Measurements from ENCODE around the gene NECTIN4. TPM values are rescaled to one million over a fixed set of nuclear protein-coding genes. Genes with fewer than 3 reads are reported as not detected.
"Not testable (repeated sequence)": the region's sequence is repeated elsewhere in the genome, so short reads cannot be mapped to it uniquely, and the experiment has no call there.

NECTIN4 gene
- total RNA-seq, 1 donor from 2014 or later: 42.7 TPM

GRCh38 chr1:161069731-161070270 is 19.6 kb downstream of the NECTIN4 start, which contains the start of gene ARHGAP30:
Gene ARHGAP30, minus strand, starts transcription at chr1:161069891. Its CDS starts 267 bp downstream, at chr1:161069624.
- intact Hi-C loops (cut with DNase I): no loop called here
- Histone ChIP-seq H3K27me3 (no peaks in the 10 kb centered on the region), H3K9me3 (no peaks in the 10 kb centered on the region), H3K36me3 (no peaks in the 10 kb centered on the region), H3K4me3 (peak within 1 kb of the TSS; percentile 24 to 42), H3K27ac (peak within 1 kb of the TSS; percentile 59), H3K4me1 (peaks cover 5% of the 10 kb centered on the region)
- peak in 1 of 2 donors; percentile 60 for TF ChIP-seq POLR2AphosphoS5 (IDR thresholded peaks at IDR 0.05; ENCODE audit: insufficient read depth in 1 of 2, low read depth in 1 of 2)
- TF ChIP-seq CTCF (IDR thresholded peaks at IDR 0.05): no peak
- TF ChIP-seq POLR2A (IDR thresholded peaks at IDR 0.05): no peak
- DNase-seq (ENCODE audit: extremely low spot score in 2 of 2): no peak

GRCh38 chr1:161069241-161069640 is 20.1 kb downstream of the NECTIN4 start:
- H3K36me3 ChIP-seq: no peaks in the 10 kb centered on the region
- TF ChIP-seq POLR2A (IDR thresholded peaks at IDR 0.05): no peak
- no peak for TF ChIP-seq POLR2AphosphoS5 (IDR thresholded peaks at IDR 0.05; ENCODE audit: insufficient read depth in 1 of 2, low read depth in 1 of 2)
- no peak for TF ChIP-seq CTCF (IDR thresholded peaks at IDR 0.05)
- peak overlapping the region; percentile 59 for H3K27ac ChIP-seq
- intact Hi-C loops (cut with DNase I): no loop called here
- H3K4me1 ChIP-seq: peaks cover 5% of the 10 kb centered on the region
- peak overlapping the region; percentile 24 to 42 for H3K4me3 ChIP-seq
- H3K9me3 ChIP-seq: no peaks in the 10 kb centered on the region
- no peaks in the 10 kb centered on the region for H3K27me3 ChIP-seq
- DNase-seq (ENCODE audit: extremely low spot score in 2 of 2): no peak

DNA sequence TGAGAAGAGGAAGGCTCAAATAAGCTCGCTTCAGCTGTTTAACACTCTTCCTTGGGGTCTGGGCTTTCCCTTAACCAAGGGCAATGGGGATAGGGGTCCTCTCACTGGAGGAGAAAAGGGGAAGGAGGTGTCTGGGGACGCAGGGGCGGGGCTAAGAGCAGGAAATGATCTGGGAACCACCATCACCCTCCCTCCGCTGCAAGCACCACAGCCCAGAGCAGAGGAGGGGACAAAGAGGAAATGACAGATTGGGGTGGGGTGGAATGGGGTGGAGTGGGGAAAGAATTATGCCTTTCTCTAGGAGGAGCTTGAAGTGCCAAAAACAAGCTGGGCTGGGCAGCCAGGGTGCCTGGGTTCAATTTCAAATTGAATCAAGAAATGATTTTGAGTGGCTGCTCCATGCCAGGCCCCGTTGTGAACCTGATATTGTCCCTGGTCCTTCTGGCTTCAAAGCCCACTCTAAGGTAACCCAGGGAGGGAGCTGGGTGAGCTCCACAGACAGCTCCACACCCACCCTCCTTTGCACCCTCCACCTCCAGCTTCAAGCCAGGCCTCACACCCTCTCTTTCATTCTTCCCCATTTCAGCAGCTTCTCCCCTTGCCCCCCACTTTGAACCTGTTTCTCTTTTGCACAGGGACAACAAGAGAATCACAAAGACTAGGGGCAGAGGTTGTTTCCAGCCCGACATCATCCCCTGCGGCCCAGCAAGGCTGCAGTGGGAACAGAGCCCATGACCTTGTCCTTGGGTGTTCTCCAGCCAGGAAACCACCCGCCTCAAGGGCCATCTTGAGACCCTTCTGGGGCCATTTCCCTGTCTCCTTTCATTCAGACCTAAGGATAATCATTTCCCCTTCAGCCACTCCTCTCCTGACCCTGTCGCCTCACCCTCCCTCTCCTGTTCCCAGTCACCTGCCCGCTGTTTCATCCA is 20.8 kb downstream of the NECTIN4 start:
- no peaks in the 10 kb centered on the region for H3K9me3 ChIP-seq

DNA sequence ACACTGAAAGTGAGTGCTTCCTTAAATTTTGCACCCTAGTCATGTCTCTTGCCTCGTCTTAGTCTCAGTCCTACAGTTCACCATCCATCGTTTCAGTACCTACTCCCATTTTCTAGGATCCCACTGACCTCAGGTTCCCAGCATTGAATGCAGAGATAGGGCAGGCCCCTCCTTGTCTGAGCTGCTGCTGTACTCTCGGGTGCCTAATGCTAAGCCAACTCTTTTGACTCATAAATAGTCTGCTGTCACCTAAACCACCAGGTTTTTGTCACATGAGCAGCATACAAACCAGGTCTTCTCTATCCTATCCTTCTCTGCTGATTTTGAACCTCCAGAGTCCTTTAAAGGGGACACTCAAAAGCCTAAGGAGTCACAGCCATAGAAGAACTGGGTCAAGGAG is 22.7 kb downstream of the NECTIN4 start:
- no peak overlapping the region for H3K27ac ChIP-seq
- no peaks in the 10 kb centered on the region for H3K4me1 ChIP-seq
- no peaks in the 10 kb centered on the region for H3K36me3 ChIP-seq
- DNase-seq (ENCODE audit: extremely low spot score in 2 of 2): no peak
- H3K4me3 ChIP-seq: no peak overlapping the region
- TF ChIP-seq POLR2A (IDR thresholded peaks at IDR 0.05) (no peak), CTCF (IDR thresholded peaks at IDR 0.05) (no peak), POLR2AphosphoS5 (IDR thresholded peaks at IDR 0.05; ENCODE audit: insufficient read depth in 1 of 2, low read depth in 1 of 2) (no peak)
- H3K27me3 ChIP-seq: no peaks in the 10 kb centered on the region
- intact Hi-C loops (cut with DNase I): no loop called here
- no peaks in the 10 kb centered on the region for H3K9me3 ChIP-seq

More for the DNA sequence above, 20.8 kb downstream of the NECTIN4 start:
- H3K36me3 ChIP-seq: no peaks in the 10 kb centered on the region
- H3K4me3 ChIP-seq: peak overlapping the region; percentile 24 to 42
- TF ChIP-seq POLR2AphosphoS5 (IDR thresholded peaks at IDR 0.05; ENCODE audit: insufficient read depth in 1 of 2, low read depth in 1 of 2) (no peak), POLR2A (IDR thresholded peaks at IDR 0.05) (no peak), CTCF (IDR thresholded peaks at IDR 0.05) (no peak)
- H3K27ac ChIP-seq: peak overlapping the region; percentile 59
- peaks cover 4% of the 10 kb centered on the region for H3K4me1 ChIP-seq
- intact Hi-C loops (cut with DNase I): no loop called here
- DNase-seq (ENCODE audit: extremely low spot score in 2 of 2): no peak
- H3K27me3 ChIP-seq: no peaks in the 10 kb centered on the region

- H3K9me3 ChIP-seq; intact Hi-C loops (cut with DNase I); H3K36me3 ChIP-seq: not testable (repeated sequence)
These were observed 23.7 kb downstream of the NECTIN4 start for GRCh38 chr1:161065681-161066080.

DNA sequence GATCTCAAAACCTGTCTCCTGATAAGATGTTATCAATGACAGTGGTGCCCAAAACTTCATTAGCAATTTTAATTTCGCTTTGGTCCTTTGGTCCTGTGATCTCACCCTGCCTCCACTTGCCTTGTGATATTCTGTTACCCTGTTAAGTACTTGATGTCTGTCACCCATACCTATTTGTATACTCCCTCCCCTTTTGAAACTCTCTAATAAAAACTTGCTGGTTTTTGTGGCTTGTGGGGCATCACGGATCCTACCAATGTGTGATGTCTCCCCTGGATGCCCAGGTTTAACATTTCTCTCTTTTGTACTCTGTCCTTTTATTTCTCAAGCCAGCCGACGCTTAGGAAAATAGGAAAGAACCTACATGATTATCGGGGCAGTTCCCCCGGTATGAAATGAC is 25.4 kb downstream of the NECTIN4 start:
- DNase-seq (ENCODE audit: extremely low spot score in 2 of 2); H3K4me1 ChIP-seq; H3K36me3 ChIP-seq; intact Hi-C loops (cut with DNase I); H3K27me3 ChIP-seq; H3K9me3 ChIP-seq; H3K27ac ChIP-seq; H3K4me3 ChIP-seq: not testable (repeated sequence)

More at GRCh38 chr1:161065681-161066080, 23.7 kb downstream of the NECTIN4 start:
- not testable (repeated sequence) for H3K27me3 ChIP-seq; DNase-seq (ENCODE audit: extremely low spot score in 2 of 2); H3K4me1 ChIP-seq; H3K4me3 ChIP-seq; H3K27ac ChIP-seq

All from vagina (tissue), 2 donors.